GM12878 (cell line): ENCODE results near the gene NCAM1.

Source experiments
- CTCF ChIP-seq, 3 experiments: IDR thresholded peaks in 2 of 3; conservative IDR thresholded peaks in 1 of 3; 2 replicates each; pipeline ENCODE4 v1.5.1; 2011; ENCODE audit warnings: low read depth in 3 of 3, low read length in 3 of 3, mild to moderate bottlenecking in 3 of 3, control low read depth in 2 of 3, moderate library complexity in 2 of 3, inconsistent platforms in 1 of 3, mixed read lengths in 1 of 3; ENCODE audit not compliant: control insufficient read depth in 2 of 3, insufficient read depth in 1 of 3; ENCODE audit errors: extremely low read depth in 1 of 3
- RAD21 ChIP-seq: IDR thresholded peaks from 2 replicates; pipeline ENCODE4 v1.6.1; 2011; ENCODE audit warnings: mild to moderate bottlenecking, low read depth, low read length, moderate library complexity; ENCODE audit not compliant: insufficient read depth

- TF ChIP-seq CTCF (IDR thresholded peaks at IDR 0.05 in 2 of 3, conservative IDR thresholded peaks at IDR 0.05 in 1 of 3; ENCODE audit: control insufficient read depth in 2 of 3, extremely low read depth in 1 of 3, insufficient read depth in 1 of 3, low read depth in 3 of 3, low read length in 3 of 3) (no peak), RAD21 (no peak)
Measured at GRCh38 chr11:113322158-113322557, 360.9 kb downstream of the NCAM1 start.
